Femur (tissue), 1 donor: ENCODE data around the gene SH3TC2.

Experiments used
- DNase-seq: peaks from one replicate; pipeline ENCODE4 v3.0.0-alpha.2; 2017

The SH3TC2 gene

GRCh38 chr5:149056616-149057165 is 6.2 kb downstream of the SH3TC2 start:
- no peak for DNase-seq

GRCh38 chr5:149054416-149054815 is 8.4 kb downstream of the SH3TC2 start:
- no peak for DNase-seq

- no peak for DNase-seq
These were observed 9.7 kb downstream of the SH3TC2 start for GRCh38 chr5:149053072-149053695.

GRCh38 chr5:149049371-149049781 is 13.5 kb downstream of the SH3TC2 start:
- no peak for DNase-seq

GRCh38 chr5:149048811-149049210 is 14.1 kb downstream of the SH3TC2 start:
- DNase-seq, result no peak

- no peak for DNase-seq
These were observed 15.4 kb downstream of the SH3TC2 start for GRCh38 chr5:149047462-149047861.

- no peak for DNase-seq
These were observed 16.5 kb downstream of the SH3TC2 start for GRCh38 chr5:149046196-149046829.

- DNase-seq, result no peak
These were observed 17.8 kb downstream of the SH3TC2 start for GRCh38 chr5:149045089-149045460.

- DNase-seq, result no peak
These were observed 18.3 kb downstream of the SH3TC2 start for GRCh38 chr5:149044453-149045088.

GRCh38 chr5:149043641-149044040 is 19.2 kb downstream of the SH3TC2 start:
- DNase-seq, result no peak

- DNase-seq, result no peak
These were observed 20.0 kb downstream of the SH3TC2 start for GRCh38 chr5:149042865-149043264.

- no peak for DNase-seq
These were observed 21.6 kb downstream of the SH3TC2 start for GRCh38 chr5:149041242-149041641.

GRCh38 chr5:149040421-149040820 is 22.4 kb downstream of the SH3TC2 start:
- no peak for DNase-seq

GRCh38 chr5:149039506-149039905 is 23.4 kb downstream of the SH3TC2 start:
- no peak for DNase-seq

GRCh38 chr5:149038336-149039080 is 24.4 kb downstream of the SH3TC2 start:
- no peak for DNase-seq

- no peak for DNase-seq
These were observed 25.0 kb downstream of the SH3TC2 start for GRCh38 chr5:149037817-149038216.

GRCh38 chr5:149036970-149037369 is 25.9 kb downstream of the SH3TC2 start:
- DNase-seq, result no peak

- DNase-seq, result no peak
These were observed 26.7 kb downstream of the SH3TC2 start for GRCh38 chr5:149036168-149036567.

- DNase-seq, result peak; percentile 88
These were observed 27.5 kb downstream of the SH3TC2 start for GRCh38 chr5:149035372-149035790.

- DNase-seq, result no peak
These were observed 31.9 kb downstream of the SH3TC2 start for GRCh38 chr5:149030838-149031397.

- peak; percentile 49 for DNase-seq
These were observed 32.5 kb downstream of the SH3TC2 start for GRCh38 chr5:149030392-149030791.

GRCh38 chr5:149028984-149029383 is 33.9 kb downstream of the SH3TC2 start:
- no peak for DNase-seq

- no peak for DNase-seq
These were observed 34.7 kb downstream of the SH3TC2 start for GRCh38 chr5:149028161-149028560.
